CD4-positive, alpha-beta T cell treated with Interleukin-4 for 1 hour (primary cell): ENCODE results near the gene ANTXR2.

Source experiments
- DNase-seq, 2 donors: peaks; one replicate each; pipeline ENCODE4 v3.0.0-alpha.2; 2020 to 2022

ANTXR2 gene

GRCh38 chr4:79854856-79855502, 218.1 kb downstream of the ANTXR2 start:
- no peak for DNase-seq

- no peak for DNase-seq
Observed at GRCh38 chr4:79852305-79852730, 220.7 kb downstream of the ANTXR2 start.

GRCh38 chr4:79851625-79852304, 221.3 kb downstream of the ANTXR2 start:
- no peak for DNase-seq
